Mucosa of stomach (tissue), 1 donor: Measurements from ENCODE around the gene ABLIM1.

Experiments used
- H3K27me3 ChIP-seq: one replicate; pipeline ENCODE4 v1.7.0; 2013; ENCODE audit warnings: mild to moderate bottlenecking, low read length; ENCODE audit not compliant: control insufficient read depth, insufficient read depth
- H3K36me3 ChIP-seq: one replicate; pipeline ENCODE4 v1.7.0; 2013; ENCODE audit warnings: low read length; ENCODE audit not compliant: control insufficient read depth, insufficient read depth
- H3K4me1 ChIP-seq: one replicate; pipeline ENCODE4 v1.7.0; 2013; ENCODE audit warnings: mild to moderate bottlenecking, low read length; ENCODE audit not compliant: control insufficient read depth, insufficient read depth
- H3K4me3 ChIP-seq: one replicate; pipeline ENCODE4 v1.7.0; 2013; ENCODE audit warnings: low read length
- H3K9ac ChIP-seq: one replicate; pipeline ENCODE4 v1.7.0; 2013; ENCODE audit warnings: mild to moderate bottlenecking, low read length, moderate library complexity
- H3K9me3 ChIP-seq: one replicate; pipeline ENCODE4 v1.7.0; 2013; ENCODE audit warnings: mild to moderate bottlenecking, low read length, moderate library complexity; ENCODE audit not compliant: control insufficient read depth
- donor health status: Pancreatic carcinoma.

ABLIM1 gene

GRCh38 chr10:114584419-114584818, 73.7 kb downstream of the ABLIM1 start:
- H3K36me3 ChIP-seq: no peaks in the 10 kb centered on the region
- no peaks in the 10 kb centered on the region for H3K4me1 ChIP-seq
- no peaks in the 10 kb centered on the region for H3K27me3 ChIP-seq
- no peak overlapping the region for H3K9ac ChIP-seq
- H3K4me3 ChIP-seq: no peak overlapping the region
- no peaks in the 10 kb centered on the region for H3K9me3 ChIP-seq

DNA sequence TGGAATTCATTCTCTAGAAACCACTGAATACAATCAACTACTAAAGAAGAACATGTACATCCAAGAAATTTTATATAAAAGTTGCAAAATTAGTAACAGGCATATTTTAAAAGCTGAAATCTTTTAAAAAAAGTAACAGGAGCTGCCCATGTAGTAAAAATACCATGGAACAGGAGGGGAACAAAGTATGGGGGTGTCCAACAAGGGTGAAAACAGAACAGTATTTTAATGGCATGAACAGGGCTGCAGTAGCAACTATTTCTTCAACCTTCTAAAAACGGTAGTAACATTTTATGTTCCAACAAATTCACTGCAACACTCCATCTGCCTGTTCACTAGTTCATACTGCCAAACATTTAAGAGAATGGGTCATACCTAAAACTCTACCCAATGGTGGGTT, 77.0 kb downstream of the ABLIM1 start:
- no peaks in the 10 kb centered on the region for H3K9me3 ChIP-seq
- no peaks in the 10 kb centered on the region for H3K27me3 ChIP-seq
- no peak overlapping the region for H3K9ac ChIP-seq
- no peak overlapping the region for H3K4me3 ChIP-seq
- H3K36me3 ChIP-seq: no peaks in the 10 kb centered on the region
- H3K4me1 ChIP-seq: no peaks in the 10 kb centered on the region

- Histone ChIP-seq H3K9me3 (no peaks in the 10 kb centered on the region), H3K27me3 (no peaks in the 10 kb centered on the region), H3K4me1 (no peaks in the 10 kb centered on the region), H3K36me3 (no peaks in the 10 kb centered on the region), H3K4me3 (no peak overlapping the region), H3K9ac (no peak overlapping the region)
Measured at GRCh38 chr10:114577133-114577532, 80.9 kb downstream of the ABLIM1 start.

GRCh38 chr10:114576716-114577115, 81.4 kb downstream of the ABLIM1 start:
- no peak overlapping the region for H3K4me3 ChIP-seq
- no peaks in the 10 kb centered on the region for H3K36me3 ChIP-seq
- no peak overlapping the region for H3K9ac ChIP-seq
- H3K9me3 ChIP-seq: no peaks in the 10 kb centered on the region
- no peaks in the 10 kb centered on the region for H3K27me3 ChIP-seq
- no peaks in the 10 kb centered on the region for H3K4me1 ChIP-seq

DNA sequence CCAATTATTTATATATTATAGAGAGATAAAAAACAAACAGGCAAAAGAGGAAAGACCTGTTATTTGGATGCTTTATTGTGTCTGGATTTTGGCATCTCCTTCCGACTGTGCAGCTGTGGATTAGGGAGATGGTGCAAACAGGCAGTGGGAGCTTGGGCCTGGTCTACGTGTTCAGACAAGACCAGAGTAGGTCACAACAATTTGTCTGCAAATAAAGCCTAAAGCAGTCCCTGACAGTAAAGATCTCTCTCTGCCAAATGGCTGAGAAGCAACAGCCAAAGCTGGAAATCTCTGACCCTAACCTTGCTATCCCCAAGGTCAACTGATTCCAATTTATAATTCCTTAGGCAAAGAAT, 82.0 kb downstream of the ABLIM1 start:
- no peaks in the 10 kb centered on the region for H3K4me1 ChIP-seq
- no peaks in the 10 kb centered on the region for H3K36me3 ChIP-seq
- H3K27me3 ChIP-seq: no peaks in the 10 kb centered on the region
- no peak overlapping the region for H3K9ac ChIP-seq
- no peaks in the 10 kb centered on the region for H3K9me3 ChIP-seq
- no peak overlapping the region for H3K4me3 ChIP-seq

GRCh38 chr10:114575417-114576131, 82.5 kb downstream of the ABLIM1 start:
- Histone ChIP-seq H3K9ac (no peak overlapping the region), H3K4me1 (no peaks in the 10 kb centered on the region)

DNA sequence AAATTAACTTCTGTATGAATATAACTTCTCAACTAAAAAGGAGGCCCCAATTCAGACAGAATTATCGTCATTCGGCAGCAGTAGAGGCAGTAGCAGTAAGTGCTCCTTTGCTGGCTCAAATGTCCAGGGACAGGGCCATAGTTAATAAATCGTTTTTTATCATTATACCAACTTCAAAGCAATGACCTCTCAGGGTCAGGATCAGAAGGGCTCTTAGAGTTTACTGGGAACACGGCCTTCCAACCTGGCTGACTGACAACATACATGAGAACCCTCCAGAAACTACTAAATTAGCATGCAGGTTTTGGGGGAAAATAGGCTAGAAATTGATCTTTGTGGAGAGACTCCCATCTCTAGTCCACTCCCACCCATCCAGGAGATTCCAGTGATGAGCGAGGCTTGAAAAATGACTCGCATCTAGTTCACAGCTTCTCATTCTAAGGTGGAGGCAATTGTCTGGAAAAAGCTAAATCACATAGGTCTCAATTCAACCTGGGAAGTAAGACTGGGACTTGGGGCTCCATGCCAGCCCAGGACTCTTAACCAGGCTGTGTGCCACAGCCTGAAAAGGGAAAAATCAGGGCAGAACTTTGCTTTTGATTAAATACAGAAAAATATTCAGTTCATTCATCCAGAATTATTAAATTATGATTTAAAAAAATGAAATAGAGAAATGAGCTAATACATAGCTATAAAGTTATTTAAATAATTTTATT, 84.6 kb downstream of the ABLIM1 start:
- H3K9ac ChIP-seq: no peak overlapping the region
- no peaks in the 10 kb centered on the region for H3K36me3 ChIP-seq
- no peaks in the 10 kb centered on the region for H3K9me3 ChIP-seq
- no peak overlapping the region for H3K4me3 ChIP-seq
- no peaks in the 10 kb centered on the region for H3K4me1 ChIP-seq
- H3K27me3 ChIP-seq: no peaks in the 10 kb centered on the region

More at GRCh38 chr10:114575417-114576131, 82.5 kb downstream of the ABLIM1 start:
- Histone ChIP-seq H3K4me3 (no peak overlapping the region), H3K27me3 (no peaks in the 10 kb centered on the region), H3K36me3 (no peaks in the 10 kb centered on the region), H3K9me3 (no peaks in the 10 kb centered on the region)

DNA sequence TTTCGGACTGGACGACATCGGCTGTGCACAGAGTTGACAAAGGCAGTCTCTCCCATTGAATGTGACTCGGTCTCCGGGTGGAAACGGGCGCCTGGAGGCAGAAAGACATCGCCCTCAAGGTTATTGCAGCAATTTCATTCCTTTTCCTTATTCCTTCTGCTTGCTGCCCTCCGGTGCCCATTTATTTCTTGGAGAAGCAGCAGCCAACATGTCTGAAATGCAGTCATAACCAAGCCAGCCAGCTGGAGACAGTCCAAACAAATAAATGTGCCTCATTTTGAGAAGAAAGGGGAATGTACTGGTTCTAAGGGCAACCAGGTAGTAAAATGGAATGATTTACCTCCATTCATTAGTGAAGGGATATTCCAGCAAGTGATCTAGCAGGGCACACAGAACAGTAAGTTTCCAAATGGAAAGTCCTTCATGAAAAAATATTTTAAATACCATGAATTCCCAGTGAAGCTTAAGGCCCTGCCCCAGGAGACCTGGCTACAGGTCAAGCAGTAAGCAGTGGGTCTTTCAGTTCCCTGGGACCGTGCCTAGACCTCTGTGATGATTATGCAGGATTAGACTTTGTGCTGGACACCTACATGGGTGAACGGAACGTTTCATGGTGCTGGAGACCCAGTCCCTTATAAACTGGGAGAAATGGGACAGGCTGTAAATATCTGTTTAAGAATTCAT, 86.6 kb downstream of the ABLIM1 start:
- H3K9me3 ChIP-seq: no peaks in the 10 kb centered on the region
- H3K27me3 ChIP-seq: no peaks in the 10 kb centered on the region
- H3K4me3 ChIP-seq: no peak overlapping the region
- H3K4me1 ChIP-seq: no peaks in the 10 kb centered on the region
- no peak overlapping the region for H3K9ac ChIP-seq
- no peaks in the 10 kb centered on the region for H3K36me3 ChIP-seq

- no peak overlapping the region for H3K9ac ChIP-seq
- H3K27me3 ChIP-seq: no peaks in the 10 kb centered on the region
- no peaks in the 10 kb centered on the region for H3K4me1 ChIP-seq
- H3K4me3 ChIP-seq: no peak overlapping the region
- no peaks in the 10 kb centered on the region for H3K36me3 ChIP-seq
- H3K9me3 ChIP-seq: no peaks in the 10 kb centered on the region
Measured at GRCh38 chr10:114566064-114566463, 92.0 kb downstream of the ABLIM1 start.

- Histone ChIP-seq H3K4me1 (no peaks in the 10 kb centered on the region), H3K9ac (no peak overlapping the region), H3K27me3 (no peaks in the 10 kb centered on the region), H3K36me3 (no peaks in the 10 kb centered on the region), H3K4me3 (no peak overlapping the region), H3K9me3 (no peaks in the 10 kb centered on the region)
Measured at GRCh38 chr10:114565066-114565465, 93.0 kb downstream of the ABLIM1 start.

- H3K4me3 ChIP-seq: no peak overlapping the region
- no peaks in the 10 kb centered on the region for H3K9me3 ChIP-seq
- H3K9ac ChIP-seq: no peak overlapping the region
- H3K4me1 ChIP-seq: no peaks in the 10 kb centered on the region
- no peaks in the 10 kb centered on the region for H3K27me3 ChIP-seq
- H3K36me3 ChIP-seq: no peaks in the 10 kb centered on the region
Measured at GRCh38 chr10:114561008-114561523, 97.0 kb downstream of the ABLIM1 start.

GRCh38 chr10:114560144-114560543, 97.9 kb downstream of the ABLIM1 start:
- Histone ChIP-seq H3K4me3 (no peak overlapping the region), H3K4me1 (no peaks in the 10 kb centered on the region), H3K36me3 (no peaks in the 10 kb centered on the region), H3K27me3 (no peaks in the 10 kb centered on the region), H3K9me3 (no peaks in the 10 kb centered on the region), H3K9ac (no peak overlapping the region)
